Memory B cell (primary cell): Measurements from ENCODE around the gene ZNF470.

ENCODE experiments used
- ATAC-seq: fragments of 150-1000 bp; cut with Tn5 transposase; 2 replicates; pipeline ENCODE4 v1.10.0; 2021; ENCODE audit warnings: low read depth, mild to moderate bottlenecking, moderate library complexity
- DNase-seq, 2 donors: peaks; one replicate each; pipeline ENCODE4 v3.0.0; 2022; ENCODE audit warnings: low spot score in 2 of 2
- H3K27ac Mint-ChIP-seq: one replicate; pipeline ENCODE4 v1.8.0; 2022; ENCODE audit warnings: mild to moderate bottlenecking, moderate library complexity, mixed read lengths
- H3K27me3 Mint-ChIP-seq: one replicate; pipeline ENCODE4 v1.8.0; 2022; ENCODE audit warnings: mixed read lengths
- H3K36me3 Mint-ChIP-seq: one replicate; pipeline ENCODE4 v1.8.0; 2022; ENCODE audit warnings: mild to moderate bottlenecking, mixed read lengths
- H3K4me1 Mint-ChIP-seq: one replicate; pipeline ENCODE4 v1.8.0; 2022; ENCODE audit warnings: mixed read lengths
- H3K4me3 Mint-ChIP-seq: one replicate; pipeline ENCODE4 v1.8.0; 2022; ENCODE audit warnings: mild to moderate bottlenecking, moderate library complexity, mixed read lengths
- H3K9me3 Mint-ChIP-seq: one replicate; pipeline ENCODE4 v1.8.0; 2022; ENCODE audit warnings: mixed read lengths

The ZNF470 gene

GRCh38 chr19:56594446-56594782 is 27.1 kb downstream of the ZNF470 start:
- Mint-ChIP-seq H3K4me3 (peak overlapping the region; percentile 93), H3K4me1 (peaks cover 23% of the 10 kb centered on the region), H3K27ac (peak overlapping the region; percentile 87), H3K27me3 (no peaks in the 10 kb centered on the region), H3K9me3 (peaks cover 17% of the 10 kb centered on the region), H3K36me3 (peaks cover 9% of the 10 kb centered on the region)
- DNase-seq (no peak), ATAC-seq (no peak)

- Mint-ChIP-seq H3K27ac (peak within 1 kb of the TSS; percentile 87), H3K9me3 (peaks cover 17% of the 10 kb centered on the region), H3K4me1 (peaks cover 23% of the 10 kb centered on the region)
Observed at GRCh38 chr19:56594783-56595547, 27.7 kb downstream of the ZNF470 start, which contains the start of gene ZNF71. Gene ZNF71 (plus strand): TSS chr19:56595302. CDS start chr19:56601559, 6,257 bp downstream.

GRCh38 chr19:56595548-56595899 is 28.3 kb downstream of the ZNF470 start:
- ATAC-seq, result peak; percentile 23
- no peak for DNase-seq
- Mint-ChIP-seq H3K36me3 (peaks cover 12% of the 10 kb centered on the region), H3K4me3 (peak overlapping the region; percentile 93), H3K4me1 (peaks cover 23% of the 10 kb centered on the region), H3K27ac (peak overlapping the region; percentile 87), H3K9me3 (peaks cover 17% of the 10 kb centered on the region), H3K27me3 (no peaks in the 10 kb centered on the region)

More at GRCh38 chr19:56594783-56595547, 27.7 kb downstream of the ZNF470 start, which contains the start of gene ZNF71:
- Mint-ChIP-seq H3K4me3 (peak within 1 kb of the TSS; percentile 93), H3K27me3 (no peaks in the 10 kb centered on the region), H3K36me3 (peaks cover 11% of the 10 kb centered on the region)
- ATAC-seq (peak; percentile 96), DNase-seq (peak; percentile 81 to 84)

GRCh38 chr19:56596676-56597075 is 29.4 kb downstream of the ZNF470 start:
- no peak overlapping the region for H3K27ac Mint-ChIP-seq
- DNase-seq (no peak), ATAC-seq (no peak)
- peak overlapping the region; percentile 11 for H3K4me3 Mint-ChIP-seq
- no peaks in the 10 kb centered on the region for H3K27me3 Mint-ChIP-seq
- H3K36me3 Mint-ChIP-seq, result peaks cover 20% of the 10 kb centered on the region
- H3K4me1 Mint-ChIP-seq, result peaks cover 28% of the 10 kb centered on the region
- peaks cover 16% of the 10 kb centered on the region for H3K9me3 Mint-ChIP-seq

- no peak for DNase-seq
- H3K27me3 Mint-ChIP-seq, result no peaks in the 10 kb centered on the region
- H3K4me3 Mint-ChIP-seq, result no peak overlapping the region
- peaks cover 29% of the 10 kb centered on the region for H3K4me1 Mint-ChIP-seq
- ATAC-seq, result no peak
- no peak overlapping the region for H3K27ac Mint-ChIP-seq
- H3K36me3 Mint-ChIP-seq, result peaks cover 28% of the 10 kb centered on the region
- peaks cover 18% of the 10 kb centered on the region for H3K9me3 Mint-ChIP-seq
Observed at GRCh38 chr19:56597696-56598095, 30.4 kb downstream of the ZNF470 start.

GRCh38 chr19:56601375-56601774 is 34.1 kb downstream of the ZNF470 start:
- no peak for DNase-seq
- Mint-ChIP-seq H3K4me1 (peaks cover 11% of the 10 kb centered on the region), H3K36me3 (peaks cover 52% of the 10 kb centered on the region), H3K27me3 (no peaks in the 10 kb centered on the region), H3K4me3 (no peak overlapping the region), H3K27ac (no peak overlapping the region), H3K9me3 (peaks cover 18% of the 10 kb centered on the region)
- ATAC-seq, result no peak

- Mint-ChIP-seq H3K27me3 (no peaks in the 10 kb centered on the region), H3K27ac (no peak overlapping the region), H3K9me3 (peaks cover 16% of the 10 kb centered on the region), H3K4me3 (no peak overlapping the region), H3K4me1 (peaks cover 6% of the 10 kb centered on the region), H3K36me3 (peaks cover 61% of the 10 kb centered on the region)
- DNase-seq, result no peak
- no peak for ATAC-seq
Observed at GRCh38 chr19:56603829-56604228, 36.6 kb downstream of the ZNF470 start.

- Mint-ChIP-seq H3K36me3 (peaks cover 62% of the 10 kb centered on the region), H3K9me3 (peaks cover 14% of the 10 kb centered on the region), H3K27ac (no peak overlapping the region)
Observed at GRCh38 chr19:56608274-56608964, 41.2 kb downstream of the ZNF470 start.

GRCh38 chr19:56611288-56611687 is 44.0 kb downstream of the ZNF470 start:
- no peak overlapping the region for H3K4me3 Mint-ChIP-seq
- H3K27me3 Mint-ChIP-seq, result no peaks in the 10 kb centered on the region
- peaks cover 72% of the 10 kb centered on the region for H3K36me3 Mint-ChIP-seq
- ATAC-seq (no peak), DNase-seq (no peak)
- no peak overlapping the region for H3K27ac Mint-ChIP-seq
- H3K9me3 Mint-ChIP-seq, result peaks cover 26% of the 10 kb centered on the region
- H3K4me1 Mint-ChIP-seq, result no peaks in the 10 kb centered on the region

More at GRCh38 chr19:56608274-56608964, 41.2 kb downstream of the ZNF470 start:
- no peak for DNase-seq
- ATAC-seq, result no peak
- no peak overlapping the region for H3K4me3 Mint-ChIP-seq
- H3K27me3 Mint-ChIP-seq, result no peaks in the 10 kb centered on the region
- no peaks in the 10 kb centered on the region for H3K4me1 Mint-ChIP-seq

GRCh38 chr19:56612737-56613136 is 45.5 kb downstream of the ZNF470 start:
- DNase-seq (no peak), ATAC-seq (no peak)
- H3K36me3 Mint-ChIP-seq, result peaks cover 81% of the 10 kb centered on the region
- no peaks in the 10 kb centered on the region for H3K4me1 Mint-ChIP-seq
- no peak overlapping the region for H3K4me3 Mint-ChIP-seq
- H3K27me3 Mint-ChIP-seq, result no peaks in the 10 kb centered on the region
- H3K9me3 Mint-ChIP-seq, result peaks cover 28% of the 10 kb centered on the region
- H3K27ac Mint-ChIP-seq, result no peak overlapping the region

GRCh38 chr19:56613639-56614038 is 46.4 kb downstream of the ZNF470 start:
- H3K36me3 Mint-ChIP-seq, result peaks cover 81% of the 10 kb centered on the region
- H3K9me3 Mint-ChIP-seq, result peaks cover 28% of the 10 kb centered on the region
- H3K4me3 Mint-ChIP-seq, result no peak overlapping the region
- H3K27ac Mint-ChIP-seq, result no peak overlapping the region
- no peak for DNase-seq
- H3K4me1 Mint-ChIP-seq, result no peaks in the 10 kb centered on the region
- H3K27me3 Mint-ChIP-seq, result no peaks in the 10 kb centered on the region
- no peak for ATAC-seq

- H3K4me3 Mint-ChIP-seq, result no peak overlapping the region
- no peaks in the 10 kb centered on the region for H3K27me3 Mint-ChIP-seq
- no peaks in the 10 kb centered on the region for H3K4me1 Mint-ChIP-seq
- H3K27ac Mint-ChIP-seq, result no peak overlapping the region
- H3K9me3 Mint-ChIP-seq, result peaks cover 23% of the 10 kb centered on the region
- H3K36me3 Mint-ChIP-seq, result peaks cover 80% of the 10 kb centered on the region
- DNase-seq, result no peak
- ATAC-seq, result no peak
Observed at GRCh38 chr19:56617531-56617930, 50.3 kb downstream of the ZNF470 start.

- no peaks in the 10 kb centered on the region for H3K4me1 Mint-ChIP-seq
- peaks cover 75% of the 10 kb centered on the region for H3K36me3 Mint-ChIP-seq
- DNase-seq (no peak), ATAC-seq (no peak)
- H3K27me3 Mint-ChIP-seq, result no peaks in the 10 kb centered on the region
- peaks cover 16% of the 10 kb centered on the region for H3K9me3 Mint-ChIP-seq
- H3K27ac Mint-ChIP-seq, result no peak overlapping the region
- H3K4me3 Mint-ChIP-seq, result no peak overlapping the region
Observed at GRCh38 chr19:56619121-56619520, 51.9 kb downstream of the ZNF470 start.

GRCh38 chr19:56622374-56622773 is 55.1 kb downstream of the ZNF470 start:
- ATAC-seq (no peak), DNase-seq (no peak)
- peaks cover 54% of the 10 kb centered on the region for H3K36me3 Mint-ChIP-seq
- no peak overlapping the region for H3K4me3 Mint-ChIP-seq
- H3K27ac Mint-ChIP-seq, result no peak overlapping the region
- no peaks in the 10 kb centered on the region for H3K27me3 Mint-ChIP-seq
- H3K9me3 Mint-ChIP-seq, result peaks cover 8% of the 10 kb centered on the region
- no peaks in the 10 kb centered on the region for H3K4me1 Mint-ChIP-seq
